ENCODE measurements around the gene TMEM158.

DNA sequence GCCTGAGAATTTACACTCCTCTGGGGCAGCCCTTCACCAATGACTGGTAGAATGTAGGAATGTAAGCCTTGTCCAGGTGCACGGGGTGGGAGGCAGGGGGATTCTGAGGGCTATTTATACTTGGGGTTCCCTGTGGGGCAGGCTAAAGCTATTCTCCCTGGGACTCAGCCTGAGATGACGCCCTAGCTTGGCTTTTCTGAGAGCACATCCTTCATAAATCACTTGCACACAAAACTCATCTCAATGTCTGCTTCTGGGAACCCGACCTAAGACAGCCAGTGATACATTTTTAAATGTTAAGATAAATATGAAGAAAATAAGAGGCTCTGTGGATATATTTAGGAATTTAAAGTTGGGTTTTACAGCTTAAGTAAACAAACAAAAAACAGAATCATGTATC is 16.6 kb downstream of the TMEM158 start:
- no peak for TF ChIP-seq TAF1 (IDR thresholded peaks at IDR 0.05; ENCODE audit: low read depth)
- TF ChIP-seq NFIC (IDR thresholded peaks at IDR 0.05): no peak
- TF ChIP-seq CEBPB (IDR thresholded peaks at IDR 0.05): no peak
- no peak for TF ChIP-seq FOXM1 (IDR thresholded peaks at IDR 0.05; ENCODE audit: borderline replicate concordance, low read depth)
- no peak for TF ChIP-seq CREB1 (IDR thresholded peaks at IDR 0.05; ENCODE audit: low read depth)
- TF ChIP-seq, protein P1, sequence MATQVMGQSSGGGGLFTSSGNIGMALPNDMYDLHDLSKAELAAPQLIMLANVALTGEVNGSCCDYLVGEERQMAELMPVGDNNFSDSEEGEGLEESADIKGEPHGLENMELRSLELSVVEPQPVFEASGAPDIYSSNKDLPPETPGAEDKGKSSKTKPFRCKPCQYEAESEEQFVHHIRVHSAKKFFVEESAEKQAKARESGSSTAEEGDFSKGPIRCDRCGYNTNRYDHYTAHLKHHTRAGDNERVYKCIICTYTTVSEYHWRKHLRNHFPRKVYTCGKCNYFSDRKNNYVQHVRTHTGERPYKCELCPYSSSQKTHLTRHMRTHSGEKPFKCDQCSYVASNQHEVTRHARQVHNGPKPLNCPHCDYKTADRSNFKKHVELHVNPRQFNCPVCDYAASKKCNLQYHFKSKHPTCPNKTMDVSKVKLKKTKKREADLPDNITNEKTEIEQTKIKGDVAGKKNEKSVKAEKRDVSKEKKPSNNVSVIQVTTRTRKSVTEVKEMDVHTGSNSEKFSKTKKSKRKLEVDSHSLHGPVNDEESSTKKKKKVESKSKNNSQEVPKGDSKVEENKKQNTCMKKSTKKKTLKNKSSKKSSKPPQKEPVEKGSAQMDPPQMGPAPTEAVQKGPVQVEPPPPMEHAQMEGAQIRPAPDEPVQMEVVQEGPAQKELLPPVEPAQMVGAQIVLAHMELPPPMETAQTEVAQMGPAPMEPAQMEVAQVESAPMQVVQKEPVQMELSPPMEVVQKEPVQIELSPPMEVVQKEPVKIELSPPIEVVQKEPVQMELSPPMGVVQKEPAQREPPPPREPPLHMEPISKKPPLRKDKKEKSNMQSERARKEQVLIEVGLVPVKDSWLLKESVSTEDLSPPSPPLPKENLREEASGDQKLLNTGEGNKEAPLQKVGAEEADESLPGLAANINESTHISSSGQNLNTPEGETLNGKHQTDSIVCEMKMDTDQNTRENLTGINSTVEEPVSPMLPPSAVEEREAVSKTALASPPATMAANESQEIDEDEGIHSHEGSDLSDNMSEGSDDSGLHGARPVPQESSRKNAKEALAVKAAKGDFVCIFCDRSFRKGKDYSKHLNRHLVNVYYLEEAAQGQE (IDR thresholded peaks at IDR 0.05; ENCODE audit: low read depth): no peak
- TF ChIP-seq, protein P2, sequence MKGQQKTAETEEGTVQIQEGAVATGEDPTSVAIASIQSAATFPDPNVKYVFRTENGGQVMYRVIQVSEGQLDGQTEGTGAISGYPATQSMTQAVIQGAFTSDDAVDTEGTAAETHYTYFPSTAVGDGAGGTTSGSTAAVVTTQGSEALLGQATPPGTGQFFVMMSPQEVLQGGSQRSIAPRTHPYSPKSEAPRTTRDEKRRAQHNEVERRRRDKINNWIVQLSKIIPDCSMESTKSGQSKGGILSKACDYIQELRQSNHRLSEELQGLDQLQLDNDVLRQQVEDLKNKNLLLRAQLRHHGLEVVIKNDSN (IDR thresholded peaks at IDR 0.05): no peak
- no peak for TF ChIP-seq YY1 (IDR thresholded peaks at IDR 0.05; ENCODE audit: low read depth)
- no peak for TF ChIP-seq EP300 (IDR thresholded peaks at IDR 0.05; ENCODE audit: borderline replicate concordance)
- TF ChIP-seq EGR1 (IDR thresholded peaks at IDR 0.05): no peak
- TF ChIP-seq, protein P3, sequence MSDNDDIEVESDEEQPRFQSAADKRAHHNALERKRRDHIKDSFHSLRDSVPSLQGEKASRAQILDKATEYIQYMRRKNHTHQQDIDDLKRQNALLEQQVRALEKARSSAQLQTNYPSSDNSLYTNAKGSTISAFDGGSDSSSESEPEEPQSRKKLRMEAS (IDR thresholded peaks at IDR 0.05): no peak
- no peak for TF ChIP-seq RAD21 (IDR thresholded peaks at IDR 0.05; ENCODE audit: low read depth)
